Skeletal muscle cell (primary cell): ENCODE measurements around the gene MARS1.
"Not testable (repeated sequence)": the region's sequence is repeated elsewhere in the genome, so short reads cannot be mapped to it uniquely, and the experiment has no call there.

ENCODE experiments used
- DNase-seq: peaks from one replicate; pipeline ENCODE4 v3.0.0-alpha.2; 2010; ENCODE audit warnings: low read depth
- H3K4me3 ChIP-seq: 2 replicates; pipeline ENCODE4 v1.5.1; 2011; ENCODE audit warnings: low read depth, mild to moderate bottlenecking, control low read depth, low read length, moderate library complexity

The MARS1 gene

GRCh38 chr12:57487597-57488401 lies at the start of gene MARS1:
Gene MARS1, plus strand, starts transcription at chr12:57488068. Its CDS starts 23 bp downstream, at chr12:57488091.
- peak; percentile 83 for DNase-seq
- H3K4me3 ChIP-seq: peak within 1 kb of the TSS; percentile 98

DNA sequence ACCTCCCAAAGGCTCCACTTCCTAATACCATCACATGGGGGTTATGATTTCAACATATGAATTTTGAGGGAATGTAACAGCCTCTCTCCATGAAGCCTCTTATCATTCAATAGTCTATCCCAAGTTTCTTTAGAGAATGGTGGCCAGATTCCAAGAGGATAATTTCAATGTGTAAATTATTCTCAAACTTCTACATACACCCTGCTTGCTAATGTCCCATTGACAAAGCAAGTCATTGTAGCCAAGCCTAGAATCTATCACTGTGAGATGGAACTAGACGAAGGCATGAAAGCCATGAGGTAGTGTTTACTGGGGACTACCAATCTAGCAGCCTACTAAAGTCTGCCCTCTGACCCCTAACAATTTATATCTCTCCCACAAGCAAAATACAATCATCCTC lies 49.5 kb upstream of the MARS1 start:
- H3K4me3 ChIP-seq: no peak overlapping the region
- no peak for DNase-seq

- no peak overlapping the region for H3K4me3 ChIP-seq
- DNase-seq: no peak
Observed at GRCh38 chr12:57439762-57440266, 48.1 kb upstream of the MARS1 start.

DNA sequence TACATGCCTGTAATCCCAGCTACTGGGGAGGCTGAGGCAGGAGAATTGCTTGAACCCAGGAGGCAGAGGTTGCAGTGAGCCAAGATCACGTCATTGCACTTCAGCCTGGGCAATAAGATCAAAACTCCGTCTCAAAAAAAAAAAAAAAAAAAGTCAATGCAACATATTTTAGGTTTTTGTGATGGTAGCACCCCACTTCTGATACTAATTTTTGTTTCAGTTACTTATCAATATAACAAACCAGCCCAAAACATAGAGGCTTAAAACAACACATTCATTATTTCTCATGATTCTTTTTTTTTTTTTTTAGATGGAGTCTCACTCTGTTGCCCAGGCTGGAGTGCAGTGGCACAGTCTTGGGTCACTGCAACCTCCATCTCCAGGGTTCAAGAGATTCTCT lies 46.5 kb upstream of the MARS1 start:
- not testable (repeated sequence) for H3K4me3 ChIP-seq

DNA sequence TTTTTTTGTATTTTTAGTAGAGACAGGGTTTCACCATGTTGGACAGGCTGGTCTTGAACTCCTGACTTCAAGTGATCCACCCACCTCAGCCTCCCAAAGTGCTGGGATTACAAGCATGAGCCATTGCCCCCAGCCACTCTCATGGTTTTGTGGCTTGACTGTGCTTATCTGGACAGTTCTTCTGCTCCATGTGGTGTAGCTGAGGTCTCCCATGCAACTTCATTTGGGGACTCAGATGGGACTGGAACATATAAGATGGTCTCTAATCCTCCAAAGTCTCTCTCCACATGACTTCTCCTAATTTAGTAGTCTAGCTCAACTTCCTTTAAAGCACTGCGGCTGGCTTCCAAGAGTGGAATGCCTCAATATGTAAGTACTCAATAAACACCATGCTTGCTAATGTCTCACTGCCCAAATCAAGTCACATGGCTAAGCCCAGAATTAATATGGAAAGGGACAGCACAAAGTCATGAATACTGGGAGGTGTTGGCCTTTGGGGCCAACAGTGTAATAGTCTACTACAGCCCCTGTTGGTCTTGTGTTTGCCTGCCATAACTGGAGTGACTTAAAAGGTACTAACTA lies 45.9 kb upstream of the MARS1 start:
- H3K4me3 ChIP-seq: no peak overlapping the region
- no peak for DNase-seq

More for the DNA sequence above, 46.5 kb upstream of the MARS1 start:
- DNase-seq: not testable (repeated sequence)

GRCh38 chr12:57444337-57444736 lies 43.5 kb upstream of the MARS1 start:
- H3K4me3 ChIP-seq, DNase-seq: not testable (repeated sequence)

DNA sequence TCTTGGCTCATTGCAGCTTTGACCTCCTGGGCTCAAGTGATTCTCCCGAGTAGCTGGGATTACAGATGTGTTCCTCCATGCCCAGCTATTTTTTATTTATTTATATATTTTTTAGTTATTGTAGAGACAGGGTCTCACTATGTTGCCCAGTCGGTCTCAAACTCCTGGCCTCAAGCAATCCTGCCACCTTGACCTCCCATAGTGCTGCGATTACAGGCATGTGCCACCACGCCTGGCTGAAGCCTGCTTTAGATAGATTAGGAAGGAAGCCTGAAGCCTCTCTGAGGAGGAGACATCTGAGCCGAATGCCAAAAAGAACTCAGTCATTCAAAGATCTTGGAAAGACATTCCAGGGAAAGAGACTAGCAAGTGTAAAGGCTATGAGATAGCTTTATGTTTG lies 43.1 kb upstream of the MARS1 start:
- DNase-seq: no peak
- H3K4me3 ChIP-seq: no peak overlapping the region

GRCh38 chr12:57446292-57446960 lies 41.4 kb upstream of the MARS1 start:
- DNase-seq: no peak

DNA sequence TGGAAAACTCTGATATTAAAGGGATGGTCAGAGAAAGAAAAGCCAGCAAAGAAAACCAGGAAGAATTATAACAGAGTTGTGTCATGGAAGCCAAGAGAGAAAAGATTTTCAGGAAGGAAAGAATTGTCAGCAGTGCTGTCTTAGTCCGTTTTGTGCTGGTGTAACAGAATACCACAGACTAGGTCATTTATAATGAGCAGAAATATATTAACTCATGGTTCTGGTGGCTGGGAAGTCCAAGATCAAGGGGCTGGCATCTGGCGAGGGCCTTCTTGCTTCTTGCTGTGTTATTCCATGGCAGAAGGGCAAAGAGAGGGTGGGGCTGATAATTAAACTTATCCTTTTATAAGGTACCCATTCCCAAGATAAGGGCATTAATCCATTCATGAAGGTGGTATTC lies 39.2 kb upstream of the MARS1 start:
- DNase-seq: no peak
- H3K4me3 ChIP-seq: no peak overlapping the region

More at GRCh38 chr12:57446292-57446960, 41.4 kb upstream of the MARS1 start:
- no peak overlapping the region for H3K4me3 ChIP-seq

DNA sequence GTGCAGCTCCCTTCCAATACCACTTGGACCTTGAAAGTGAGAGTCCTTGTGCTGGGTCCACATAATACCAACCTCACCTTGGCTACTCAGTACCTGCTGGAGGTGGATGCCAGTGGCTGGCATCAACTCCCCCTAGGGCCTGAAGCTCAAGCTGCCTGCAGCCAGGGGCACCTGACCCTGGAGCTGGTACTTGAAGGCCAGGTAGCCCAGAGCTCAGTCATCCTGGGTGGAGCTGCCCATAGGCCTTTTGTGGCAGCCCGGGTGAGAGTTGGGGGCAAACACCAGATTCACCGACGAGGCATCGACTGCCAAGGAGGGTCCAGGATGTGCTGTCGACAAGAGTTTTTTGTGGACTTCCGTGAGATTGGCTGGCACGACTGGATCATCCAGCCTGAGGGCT lies 38.5 kb upstream of the MARS1 start:
- no peak overlapping the region for H3K4me3 ChIP-seq

GRCh38 chr12:57450057-57450456 lies 37.8 kb upstream of the MARS1 start:
- DNase-seq: no peak

More for the DNA sequence above, 38.5 kb upstream of the MARS1 start:
- no peak for DNase-seq

DNA sequence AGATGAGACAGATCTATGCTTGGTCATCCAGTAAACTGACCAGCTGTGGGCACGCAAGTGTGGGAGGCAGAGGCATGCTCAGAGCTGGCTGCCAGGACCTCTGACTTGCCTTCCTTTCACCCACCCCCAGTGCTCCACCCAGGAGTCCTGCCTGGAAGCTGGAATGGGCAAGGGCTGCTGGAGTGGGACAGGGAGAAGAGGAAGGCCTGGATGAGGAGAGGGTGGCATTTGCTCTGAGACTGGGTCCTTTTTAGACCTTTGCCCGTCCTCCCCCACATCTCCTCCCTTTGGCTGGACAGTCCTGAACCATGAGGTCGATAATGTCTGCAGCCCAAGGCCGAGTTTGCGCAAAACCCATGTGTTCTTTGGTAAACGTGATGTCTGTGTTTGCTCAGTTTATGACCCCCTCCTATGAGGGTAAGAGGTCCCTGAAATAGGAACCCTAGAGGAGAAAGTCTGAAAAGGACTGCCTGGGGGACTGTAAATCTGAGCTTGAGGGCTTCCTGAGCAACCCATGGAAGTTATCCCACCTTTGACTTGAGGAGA lies 36.6 kb upstream of the MARS1 start:
- H3K4me3 ChIP-seq: no peak overlapping the region
- no peak for DNase-seq

More at GRCh38 chr12:57450057-57450456, 37.8 kb upstream of the MARS1 start:
- H3K4me3 ChIP-seq: no peak overlapping the region

GRCh38 chr12:57452181-57452936 lies 35.5 kb upstream of the MARS1 start:
- peak; percentile 81 for DNase-seq
- no peak overlapping the region for H3K4me3 ChIP-seq

- DNase-seq: peak; percentile 51
- no peak overlapping the region for H3K4me3 ChIP-seq
Observed at GRCh38 chr12:57452937-57453509, 34.8 kb upstream of the MARS1 start.

DNA sequence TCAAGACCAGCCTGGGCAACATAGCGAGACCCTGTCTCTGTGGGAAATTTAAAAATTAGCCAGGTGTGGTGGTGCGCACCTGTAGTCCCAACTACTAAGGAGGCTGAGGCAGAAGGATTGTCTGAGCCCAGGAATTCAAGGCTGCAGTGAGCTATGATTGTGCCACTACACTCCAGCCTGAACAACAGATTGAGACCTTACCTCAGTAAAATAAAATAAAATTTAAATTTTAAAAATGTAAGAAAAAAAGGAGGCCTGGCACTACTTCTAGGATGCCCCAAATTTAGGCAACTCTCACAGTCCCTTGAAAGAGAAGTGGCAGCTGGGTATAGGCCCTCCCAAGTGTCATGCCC lies 33.7 kb upstream of the MARS1 start:
- no peak for DNase-seq
- no peak overlapping the region for H3K4me3 ChIP-seq

- peak within 1 kb of the TSS; percentile 33 for H3K4me3 ChIP-seq
- peak; percentile 96 for DNase-seq
Observed at GRCh38 chr12:57454566-57455373, 33.1 kb upstream of the MARS1 start, which contains the start of gene INHBE. Gene INHBE, plus strand, starts transcription at chr12:57455307. Its CDS starts 230 bp downstream, at chr12:57455537.

DNA sequence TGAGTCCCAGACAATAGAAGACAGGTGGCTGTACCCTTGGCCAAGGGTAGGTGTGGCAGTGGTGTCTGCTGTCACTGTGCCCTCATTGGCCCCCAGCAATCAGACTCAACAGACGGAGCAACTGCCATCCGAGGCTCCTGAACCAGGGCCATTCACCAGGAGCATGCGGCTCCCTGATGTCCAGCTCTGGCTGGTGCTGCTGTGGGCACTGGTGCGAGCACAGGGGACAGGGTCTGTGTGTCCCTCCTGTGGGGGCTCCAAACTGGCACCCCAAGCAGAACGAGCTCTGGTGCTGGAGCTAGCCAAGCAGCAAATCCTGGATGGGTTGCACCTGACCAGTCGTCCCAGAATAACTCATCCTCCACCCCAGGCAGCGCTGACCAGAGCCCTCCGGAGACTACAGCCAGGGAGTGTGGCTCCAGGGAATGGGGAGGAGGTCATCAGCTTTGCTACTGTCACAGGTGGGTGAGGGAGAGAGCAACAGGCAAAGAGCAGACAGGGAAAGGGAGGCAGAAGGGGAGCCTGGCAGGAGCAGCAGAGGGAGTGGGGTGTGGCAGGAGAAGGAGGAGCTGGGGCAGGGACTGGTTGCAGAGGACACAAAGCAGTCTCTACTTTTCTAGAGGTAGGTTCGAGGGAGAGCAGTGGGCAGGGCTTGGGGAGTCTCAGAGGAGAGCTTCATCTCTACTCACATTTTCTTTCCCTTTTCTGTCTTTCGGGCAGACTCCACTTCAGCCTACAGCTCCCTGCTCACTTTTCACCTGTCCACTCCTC lies 32.3 kb upstream of the MARS1 start:
- peak overlapping the region; percentile 33 for H3K4me3 ChIP-seq
- no peak for DNase-seq
